Measurements from ENCODE around the gene AUH.
"Not testable (repeated sequence)": the region's sequence is repeated elsewhere in the genome, so short reads cannot be mapped to it uniquely, and the experiment has no call there.

AUH gene

GRCh38 chr9:91361291-91362050 lies at the start of gene AUH:
TSS of gene AUH (minus strand) at chr9:91361918. CDS start at chr9:91361889, 29 bp downstream.
- DNase-seq (ENCODE audit: low read depth), result peak; percentile 22

GRCh38 chr9:91411096-91411771 lies 49.5 kb upstream of the AUH start:
- no peak for DNase-seq (ENCODE audit: low read depth)

- no peak for DNase-seq (ENCODE audit: low read depth)
Observed at GRCh38 chr9:91410161-91410560, 48.4 kb upstream of the AUH start.

GRCh38 chr9:91408475-91408874 lies 46.8 kb upstream of the AUH start:
- no peak for DNase-seq (ENCODE audit: low read depth)

GRCh38 chr9:91407580-91408318 lies 46.0 kb upstream of the AUH start:
- no peak for DNase-seq (ENCODE audit: low read depth)

GRCh38 chr9:91405343-91406077 lies 43.8 kb upstream of the AUH start:
- no peak for DNase-seq (ENCODE audit: low read depth)

- DNase-seq (ENCODE audit: low read depth), result no peak
Observed at GRCh38 chr9:91403665-91404543, 42.2 kb upstream of the AUH start.

- no peak for DNase-seq (ENCODE audit: low read depth)
Observed at GRCh38 chr9:91398926-91399325, 37.2 kb upstream of the AUH start.

GRCh38 chr9:91395553-91396471 lies 34.1 kb upstream of the AUH start:
- peak; percentile 82 for DNase-seq (ENCODE audit: low read depth)

- DNase-seq (ENCODE audit: low read depth), result peak; percentile 32
Observed at GRCh38 chr9:91395106-91395552, 33.4 kb upstream of the AUH start.

GRCh38 chr9:91393826-91394225 lies 32.1 kb upstream of the AUH start:
- no peak for DNase-seq (ENCODE audit: low read depth)

GRCh38 chr9:91392435-91392834 lies 30.7 kb upstream of the AUH start:
- DNase-seq (ENCODE audit: low read depth), result no peak

GRCh38 chr9:91391818-91392217 lies 30.1 kb upstream of the AUH start:
- no peak for DNase-seq (ENCODE audit: low read depth)

GRCh38 chr9:91391412-91391811 lies 29.7 kb upstream of the AUH start:
- no peak for DNase-seq (ENCODE audit: low read depth)

GRCh38 chr9:91389686-91390085 lies 28.0 kb upstream of the AUH start:
- not testable (repeated sequence) for DNase-seq (ENCODE audit: low read depth)

GRCh38 chr9:91386765-91387164 lies 25.0 kb upstream of the AUH start:
- DNase-seq (ENCODE audit: low read depth), result no peak

GRCh38 chr9:91384954-91385353 lies 23.2 kb upstream of the AUH start:
- no peak for DNase-seq (ENCODE audit: low read depth)

- no peak for DNase-seq (ENCODE audit: low read depth)
Observed at GRCh38 chr9:91383577-91383976, 21.9 kb upstream of the AUH start.

GRCh38 chr9:91382298-91382697 lies 20.6 kb upstream of the AUH start:
- no peak for DNase-seq (ENCODE audit: low read depth)

- DNase-seq (ENCODE audit: low read depth), result no peak
Observed at GRCh38 chr9:91379426-91379825, 17.7 kb upstream of the AUH start.
